DMS53 treated with DMSO at 0.1 percent for 48 hours (cell line): Measurements from ENCODE around the gene ANKRD11.
A peak's percentile ranks its signal among the peaks of the same experiment; 100 is the strongest.
"Not testable (repeated sequence)": the region's sequence is repeated elsewhere in the genome, so short reads cannot be mapped to it uniquely, and the experiment has no call there.

Experiments used
- DNase-seq: peaks from one replicate; lab custom pipeline; 2025; ENCODE audit not compliant: unreplicated experiment; lab: John Stamatoyannopoulos, UW

The ANKRD11 gene

GRCh38 chr16:89333401-89334001 lies 156.9 kb downstream of the ANKRD11 start:
- not testable (repeated sequence) for DNase-seq

GRCh38 chr16:89332902-89333245 lies 157.5 kb downstream of the ANKRD11 start:
- no peak for DNase-seq

- DNase-seq = no peak
These were observed 158.0 kb downstream of the ANKRD11 start for GRCh38 chr16:89332243-89332901.

- no peak for DNase-seq
These were observed 158.8 kb downstream of the ANKRD11 start for GRCh38 chr16:89331371-89332109.

GRCh38 chr16:89330177-89330856 lies 160.0 kb downstream of the ANKRD11 start:
- peak; percentile 28 for DNase-seq

GRCh38 chr16:89329830-89330176 lies 160.6 kb downstream of the ANKRD11 start:
- DNase-seq = not testable (repeated sequence)

GRCh38 chr16:89328412-89329400 lies 161.7 kb downstream of the ANKRD11 start:
- DNase-seq = not testable (repeated sequence)

- DNase-seq = no peak
These were observed 163.6 kb downstream of the ANKRD11 start for GRCh38 chr16:89326721-89327120.

GRCh38 chr16:89325861-89326471 lies 164.4 kb downstream of the ANKRD11 start:
- DNase-seq = no peak

GRCh38 chr16:89324056-89325010 lies 166.0 kb downstream of the ANKRD11 start:
- DNase-seq = no peak

- no peak for DNase-seq
These were observed 167.0 kb downstream of the ANKRD11 start for GRCh38 chr16:89323120-89323960.

- DNase-seq = peak; percentile 52
These were observed 167.8 kb downstream of the ANKRD11 start for GRCh38 chr16:89322321-89323119.

- DNase-seq = peak; percentile 57
These were observed 169.4 kb downstream of the ANKRD11 start for GRCh38 chr16:89320782-89321501.

GRCh38 chr16:89319886-89320781 lies 170.2 kb downstream of the ANKRD11 start:
- no peak for DNase-seq

- DNase-seq = no peak
These were observed 170.8 kb downstream of the ANKRD11 start for GRCh38 chr16:89319631-89319885.
